Activated naive CD4-positive, alpha-beta T cell treated with anti-CD3 and anti-CD28 coated beads for 36 hours (primary cell): ENCODE measurements around the gene MPP1. TPM values are rescaled to one million over a fixed set of nuclear protein-coding genes. Genes with fewer than 3 reads are reported as not detected.
"Not testable (repeated sequence)": the region's sequence is repeated elsewhere in the genome, so short reads cannot be mapped to it uniquely, and the experiment has no call there.

Experiments used
- CTCF ChIA-PET: fragments of 350-600 bp; sonication (Branson Sonifier 250); formaldehyde crosslinking; loops from one replicate; lab custom pipeline; 2021; ENCODE audit warnings: antibody characterized with exemption; lab: Charles Lee
- DNase-seq: peaks from one replicate; pipeline ENCODE4 v3.0.0-alpha.2; 2020
- H3K27ac Mint-ChIP-seq: one replicate; pipeline ENCODE4 v1.8.0; 2021; ENCODE audit warnings: mild to moderate bottlenecking, mixed read lengths
- H3K27me3 Mint-ChIP-seq: one replicate; pipeline ENCODE4 v1.8.0; 2021; ENCODE audit warnings: low read depth, mixed read lengths
- H3K36me3 Mint-ChIP-seq: one replicate; pipeline ENCODE4 v1.8.0; 2021; ENCODE audit warnings: low read depth, mixed read lengths
- H3K4me1 Mint-ChIP-seq: one replicate; pipeline ENCODE4 v1.8.0; 2021; ENCODE audit warnings: low read depth, mixed read lengths
- H3K4me3 Mint-ChIP-seq: one replicate; pipeline ENCODE4 v1.8.0; 2021; ENCODE audit warnings: mild to moderate bottlenecking, moderate library complexity, mixed read lengths
- H3K9me3 Mint-ChIP-seq: one replicate; pipeline ENCODE4 v1.8.0; 2021; ENCODE audit warnings: mixed read lengths
- intact Hi-C: fragments of 100-400 bp; cut with micrococcal nuclease; formaldehyde crosslinking; loops from one replicate; pipeline ENCODE4 v1.15.1; 2023
- total RNA-seq, 2 experiments: library from RNA; stranded (reverse); gene quantifications; one replicate each; pipeline ENCODE4 v1.2.3, GENCODE V29; 2021

Gene MPP1
- total RNA-seq, 2 experiments from 2014 or later: 23.9 to 24.3 TPM

DNA sequence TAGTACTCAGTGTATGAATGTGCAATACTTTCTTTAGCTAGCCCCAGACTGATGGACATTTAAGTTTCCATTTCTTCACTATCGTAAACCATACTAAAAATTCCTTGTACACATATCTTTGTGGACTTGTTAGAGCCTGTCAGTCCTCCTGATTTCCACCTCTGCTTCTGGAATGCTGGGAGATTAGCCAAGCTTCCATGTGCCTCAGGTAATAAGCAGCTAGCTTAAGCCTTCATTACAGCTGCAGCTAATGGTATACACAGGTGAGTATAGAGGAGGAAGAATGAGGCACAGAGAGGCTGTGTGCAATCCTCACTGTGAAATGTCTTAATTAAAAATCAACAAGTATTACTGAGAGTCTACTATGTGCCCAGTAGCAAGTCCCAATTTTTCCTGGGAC lies 19.4 kb upstream of the MPP1 start:
- no peaks in the 10 kb centered on the region for H3K27me3 Mint-ChIP-seq
- CTCF ChIA-PET: no interaction called here
- intact Hi-C loops: no loop called here
- no peaks in the 10 kb centered on the region for H3K9me3 Mint-ChIP-seq
- H3K27ac Mint-ChIP-seq: no peak overlapping the region
- no peak for DNase-seq
- H3K4me1 Mint-ChIP-seq: peaks cover 14% of the 10 kb centered on the region
- no peaks in the 10 kb centered on the region for H3K36me3 Mint-ChIP-seq
- H3K4me3 Mint-ChIP-seq: no peak overlapping the region

DNA sequence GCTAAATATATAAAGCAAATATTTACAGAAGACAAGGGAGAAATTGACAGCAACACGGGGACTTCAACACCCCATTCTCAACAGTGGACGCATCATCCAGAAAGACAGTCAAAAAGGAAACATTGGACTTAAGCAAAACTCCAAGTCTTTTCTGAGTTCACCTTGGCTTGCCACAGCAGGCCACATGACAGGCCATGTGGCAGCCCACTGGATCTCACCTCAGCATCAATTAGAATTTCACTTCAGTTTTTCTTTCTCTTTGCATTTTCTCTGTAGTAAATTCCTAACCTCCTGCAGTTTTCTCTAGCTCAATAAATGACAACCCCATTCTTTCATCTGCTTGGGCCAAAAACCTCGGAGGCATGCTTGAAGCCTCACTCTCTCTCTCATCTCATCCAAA lies 16.7 kb upstream of the MPP1 start:
- CTCF ChIA-PET: interaction anchor here (0.8 kb wide), 1 partner anchor 47 kb away, joined by 3 read pairs; no protein-coding TSS in a partner anchor
- DNase-seq: no peak
- no peak overlapping the region for H3K27ac Mint-ChIP-seq
- no peaks in the 10 kb centered on the region for H3K27me3 Mint-ChIP-seq
- H3K4me1 Mint-ChIP-seq: no peaks in the 10 kb centered on the region
- H3K9me3 Mint-ChIP-seq: no peaks in the 10 kb centered on the region
- intact Hi-C loops: no loop called here
- no peak overlapping the region for H3K4me3 Mint-ChIP-seq
- no peaks in the 10 kb centered on the region for H3K36me3 Mint-ChIP-seq

DNA sequence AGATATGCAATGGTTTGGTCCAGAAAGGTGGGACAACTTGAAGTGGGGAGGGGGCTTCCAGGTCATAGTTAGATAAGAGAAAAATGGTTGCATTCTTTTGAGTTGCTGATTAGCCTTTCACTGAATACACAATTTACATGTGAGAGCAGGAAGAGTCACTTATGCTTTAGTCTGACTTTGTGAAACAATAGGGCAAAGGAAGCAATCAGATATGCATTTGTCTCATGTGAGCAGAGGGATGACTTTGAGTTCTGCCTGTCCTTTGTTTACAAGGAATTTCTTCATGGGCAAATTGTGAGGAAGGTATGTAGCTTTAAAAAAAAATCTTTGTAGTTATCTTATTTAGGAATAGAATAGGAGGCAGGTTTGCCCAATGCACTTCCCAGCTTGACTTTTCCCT lies 16.2 kb upstream of the MPP1 start:
- Mint-ChIP-seq H3K4me1 (no peaks in the 10 kb centered on the region), H3K9me3 (no peaks in the 10 kb centered on the region), H3K27ac (no peak overlapping the region), H3K27me3 (no peaks in the 10 kb centered on the region), H3K36me3 (no peaks in the 10 kb centered on the region), H3K4me3 (no peak overlapping the region)
- DNase-seq: no peak
- CTCF ChIA-PET: interaction anchor here (0.8 kb wide), 1 partner anchor 47 kb away, joined by 3 read pairs; no protein-coding TSS in a partner anchor
- intact Hi-C loops: no loop called here

DNA sequence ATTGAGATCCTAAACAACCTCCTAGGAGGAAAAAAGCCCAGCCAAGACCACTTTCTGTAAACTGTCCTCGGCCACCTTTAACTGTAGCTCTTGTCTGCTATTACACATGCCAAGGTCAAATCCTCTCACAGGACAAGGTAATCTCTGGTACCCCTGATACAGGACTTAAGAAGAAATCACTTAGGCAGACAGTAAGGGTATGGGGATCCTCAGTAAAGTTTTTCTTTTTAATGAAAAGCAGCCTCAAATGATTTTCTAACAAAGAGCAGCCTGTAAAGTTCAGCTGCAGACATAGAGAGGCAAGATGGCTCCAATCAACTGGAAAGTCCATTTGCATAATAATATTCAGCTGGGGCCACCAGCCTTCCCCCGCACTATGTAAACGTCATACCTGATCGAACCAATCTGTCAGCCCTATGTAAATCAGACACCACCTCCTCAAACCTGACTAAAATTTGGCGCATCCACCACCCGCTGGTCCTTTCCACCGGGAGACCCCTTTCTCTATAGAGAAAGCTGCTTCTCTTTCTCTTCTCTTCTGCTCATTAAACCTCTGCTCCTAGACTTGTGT lies 14.6 kb upstream of the MPP1 start:
- intact Hi-C loops: no loop called here
- no peak for DNase-seq
- H3K27me3 Mint-ChIP-seq: no peaks in the 10 kb centered on the region
- no peaks in the 10 kb centered on the region for H3K9me3 Mint-ChIP-seq
- H3K4me3 Mint-ChIP-seq: no peak overlapping the region
- H3K27ac Mint-ChIP-seq: no peak overlapping the region
- no peaks in the 10 kb centered on the region for H3K4me1 Mint-ChIP-seq
- CTCF ChIA-PET: no interaction called here
- no peaks in the 10 kb centered on the region for H3K36me3 Mint-ChIP-seq

DNA sequence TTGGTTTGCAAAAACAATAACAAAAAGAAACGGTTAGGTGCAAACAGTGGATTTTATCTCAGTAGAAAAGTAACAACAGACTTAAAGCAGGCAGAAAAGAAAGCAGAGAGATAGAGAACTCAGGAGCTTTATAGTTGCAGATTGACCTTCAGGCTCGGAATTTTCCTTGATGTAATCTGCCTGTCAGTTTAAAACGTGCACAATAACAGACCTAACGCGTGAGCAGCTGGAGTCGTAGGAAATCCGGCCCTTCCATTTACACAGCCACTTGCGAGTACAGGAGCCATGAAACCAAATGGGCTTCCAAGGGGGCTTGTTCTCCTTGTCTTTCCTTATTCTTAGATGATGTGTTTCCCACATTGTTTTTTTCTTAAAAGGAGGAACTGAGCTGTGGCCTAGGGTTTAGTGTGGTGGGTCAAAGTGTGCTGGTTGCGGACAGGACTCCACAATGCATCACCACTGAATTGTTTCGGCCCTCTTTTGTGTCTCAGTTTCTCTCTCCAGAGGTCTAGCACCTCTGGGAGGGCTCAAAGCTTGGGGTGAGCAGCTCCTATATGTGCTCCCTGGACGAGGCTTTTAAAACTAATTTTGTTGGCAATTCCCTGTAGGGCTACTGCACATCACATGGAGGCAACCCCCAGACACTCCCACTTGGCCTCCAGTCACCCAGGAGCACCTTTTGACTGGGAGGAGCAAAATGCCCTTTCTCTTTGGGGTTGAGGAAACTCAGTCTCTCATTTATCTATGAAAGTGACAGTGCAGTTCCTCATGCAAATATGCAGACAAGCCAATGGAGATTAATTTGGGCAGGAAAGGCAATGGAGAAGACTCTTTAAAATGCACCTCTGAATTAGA lies 13.9 kb upstream of the MPP1 start:
- no peak overlapping the region for H3K27ac Mint-ChIP-seq
- H3K27me3 Mint-ChIP-seq: no peaks in the 10 kb centered on the region
- intact Hi-C loops: no loop called here
- no peaks in the 10 kb centered on the region for H3K4me1 Mint-ChIP-seq
- CTCF ChIA-PET: no interaction called here
- no peak for DNase-seq
- no peak overlapping the region for H3K4me3 Mint-ChIP-seq
- H3K9me3 Mint-ChIP-seq: no peaks in the 10 kb centered on the region
- no peaks in the 10 kb centered on the region for H3K36me3 Mint-ChIP-seq

DNA sequence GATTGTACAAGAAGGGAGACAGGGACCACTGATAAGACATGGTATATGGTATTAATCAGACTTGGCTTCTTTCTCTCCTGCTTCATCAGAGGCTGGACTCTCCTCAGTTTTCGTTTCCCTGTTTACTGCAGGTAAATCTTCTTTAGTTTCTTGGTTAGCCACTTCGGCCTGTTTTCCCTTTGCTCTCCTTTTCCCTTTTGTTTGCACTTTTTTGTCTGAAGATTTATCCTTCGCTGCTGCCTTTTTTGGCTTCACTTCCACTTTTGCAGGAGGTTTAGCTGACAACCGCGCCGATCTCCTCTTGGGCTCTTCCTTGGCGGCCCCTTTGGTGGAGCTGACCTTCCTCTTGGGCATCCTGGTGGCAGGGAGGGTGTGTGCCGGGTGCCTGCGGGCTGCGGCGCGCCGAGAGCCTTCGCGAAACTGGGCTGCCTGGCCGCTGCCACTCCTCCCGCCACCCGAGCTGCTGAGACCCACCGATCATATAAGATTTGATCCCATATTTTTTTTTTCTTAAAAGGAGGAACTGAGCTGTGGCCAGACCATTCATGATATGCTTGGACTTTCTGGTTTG lies 11.8 kb upstream of the MPP1 start:
- CTCF ChIA-PET: interaction anchor here (0.7 kb wide), 1 partner anchor 47 kb away, joined by 3 read pairs; no protein-coding TSS in a partner anchor
- H3K9me3 Mint-ChIP-seq, intact Hi-C loops: not testable (repeated sequence)

DNA sequence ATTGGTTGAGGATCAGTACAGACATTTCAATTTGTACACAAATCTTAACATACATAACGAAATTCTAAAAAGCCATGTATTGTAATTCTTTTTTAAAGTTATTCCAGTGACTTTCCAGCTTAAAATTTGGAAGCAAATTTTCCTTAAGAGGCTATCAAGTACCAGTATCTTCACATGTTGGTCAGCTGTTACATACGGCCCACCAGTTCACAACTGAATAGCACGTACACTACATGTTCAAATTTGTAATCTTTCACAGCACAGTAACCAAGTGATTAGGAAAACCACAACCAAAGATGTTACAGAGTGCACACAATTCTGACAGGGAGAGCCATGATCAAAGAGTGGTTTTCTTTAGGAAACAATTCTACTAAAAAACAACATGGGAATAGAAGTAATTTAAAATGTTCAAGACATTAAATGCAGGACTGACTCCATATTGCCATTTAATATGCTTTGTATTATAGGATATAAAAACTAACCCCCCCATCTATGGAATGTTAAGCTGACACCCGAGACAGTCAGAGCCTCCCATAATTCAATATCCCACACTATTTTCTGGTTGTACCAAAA lies 11.1 kb upstream of the MPP1 start:
- CTCF ChIA-PET, H3K4me3 Mint-ChIP-seq, H3K4me1 Mint-ChIP-seq, H3K27ac Mint-ChIP-seq, intact Hi-C loops, H3K36me3 Mint-ChIP-seq, H3K9me3 Mint-ChIP-seq, DNase-seq, H3K27me3 Mint-ChIP-seq: not testable (repeated sequence)

More for the DNA sequence above, 11.8 kb upstream of the MPP1 start:
- H3K36me3 Mint-ChIP-seq, DNase-seq, H3K4me1 Mint-ChIP-seq, H3K4me3 Mint-ChIP-seq, H3K27ac Mint-ChIP-seq, H3K27me3 Mint-ChIP-seq: not testable (repeated sequence)

DNA sequence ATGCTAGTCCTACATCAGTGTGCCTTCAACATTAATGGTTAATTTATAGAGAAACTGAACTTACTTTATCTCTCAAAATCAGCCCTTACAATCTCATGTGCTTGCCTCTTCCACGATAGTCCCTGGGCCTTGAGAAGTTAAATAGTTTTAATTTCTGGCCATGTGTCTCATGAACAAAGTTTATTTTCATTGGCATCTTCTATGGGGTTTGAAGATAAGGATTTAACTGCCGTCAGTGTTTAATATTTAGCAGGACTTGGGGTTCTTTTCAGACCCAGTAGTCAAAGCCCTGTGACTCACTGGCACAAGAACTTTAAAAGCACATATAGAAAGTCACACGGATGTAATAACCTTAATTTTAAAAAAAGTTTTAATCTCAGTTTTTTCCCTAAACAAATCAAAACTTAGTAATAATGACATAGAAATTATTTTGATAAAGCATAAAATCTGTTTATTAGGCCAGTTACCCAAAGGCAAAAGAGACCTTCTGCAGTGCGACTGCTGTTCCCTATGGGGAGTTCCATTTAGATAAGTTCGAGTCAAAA lies 10.1 kb upstream of the MPP1 start:
- no peak for DNase-seq
- Mint-ChIP-seq H3K36me3 (no peaks in the 10 kb centered on the region), H3K4me3 (no peak overlapping the region), H3K4me1 (no peaks in the 10 kb centered on the region), H3K9me3 (no peaks in the 10 kb centered on the region), H3K27ac (no peak overlapping the region), H3K27me3 (peaks cover 2% of the 10 kb centered on the region)
- CTCF ChIA-PET: no interaction called here
- intact Hi-C loops: no loop called here

DNA sequence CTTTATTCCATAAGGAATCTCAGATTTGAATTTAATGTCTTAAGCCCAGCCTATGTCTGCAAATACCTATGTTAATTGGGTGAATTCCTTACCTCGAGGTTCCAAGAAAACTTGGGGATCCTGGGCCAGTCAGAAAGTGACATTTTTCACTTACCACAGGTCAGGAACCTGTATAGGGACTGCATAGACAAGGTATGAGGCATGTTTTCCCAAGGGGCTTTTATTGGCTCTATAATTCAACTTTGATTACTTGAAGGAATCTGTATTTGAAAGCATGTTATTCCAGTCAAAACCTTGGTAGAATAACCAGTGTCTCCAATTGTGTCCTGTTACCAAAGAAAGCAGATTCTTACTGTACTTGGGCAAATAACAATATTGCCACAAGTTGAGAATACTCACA lies 8.5 kb upstream of the MPP1 start:
- H3K27ac Mint-ChIP-seq: no peak overlapping the region
- CTCF ChIA-PET: no interaction called here
- H3K36me3 Mint-ChIP-seq: no peaks in the 10 kb centered on the region
- peaks cover 2% of the 10 kb centered on the region for H3K4me1 Mint-ChIP-seq
- no peak for DNase-seq
- H3K4me3 Mint-ChIP-seq: no peak overlapping the region
- intact Hi-C loops: no loop called here
- peaks cover 2% of the 10 kb centered on the region for H3K27me3 Mint-ChIP-seq
- no peaks in the 10 kb centered on the region for H3K9me3 Mint-ChIP-seq

DNA sequence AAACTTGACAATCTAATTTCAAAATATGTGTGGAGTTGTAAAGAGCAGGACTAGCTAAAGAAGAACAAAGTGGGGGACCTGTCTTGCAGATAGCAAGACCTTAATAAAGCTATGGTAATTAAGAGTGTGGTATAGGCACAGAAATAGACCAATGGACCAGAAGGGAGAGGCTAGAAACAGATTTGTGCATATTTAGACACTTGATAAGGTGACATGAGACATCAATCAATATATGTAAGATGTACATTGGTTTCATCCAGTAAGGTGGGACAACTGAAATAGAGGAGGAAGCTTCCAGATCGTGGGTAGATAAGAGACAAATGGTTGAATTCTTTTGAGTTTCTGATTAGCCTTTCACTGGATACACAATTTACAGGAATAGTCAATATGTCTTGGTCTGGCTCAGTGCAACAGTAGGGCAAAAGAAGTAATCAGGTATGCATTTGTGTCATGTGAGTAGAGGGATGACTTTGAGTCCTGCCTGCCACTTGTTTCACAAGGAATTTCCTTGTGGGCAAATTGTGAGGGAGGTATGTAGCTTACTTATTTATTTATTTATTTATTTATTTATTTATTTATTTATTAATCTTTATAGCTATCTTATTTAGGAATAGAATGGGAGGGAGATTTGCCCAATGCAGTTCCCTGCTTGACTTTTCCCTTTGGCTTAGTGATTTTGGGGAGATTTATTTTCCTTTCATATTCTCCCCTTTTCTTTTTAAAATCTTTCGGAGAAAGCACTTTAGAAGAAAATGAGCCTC lies 7.2 kb upstream of the MPP1 start:
- Mint-ChIP-seq H3K27ac (no peak overlapping the region), H3K4me3 (no peak overlapping the region), H3K27me3 (peaks cover 2% of the 10 kb centered on the region), H3K36me3 (no peaks in the 10 kb centered on the region), H3K9me3 (no peaks in the 10 kb centered on the region), H3K4me1 (peaks cover 2% of the 10 kb centered on the region)
- CTCF ChIA-PET: interaction anchor here (0.9 kb wide), 1 partner anchor 14 kb away, joined by 4 read pairs; no protein-coding TSS in a partner anchor
- DNase-seq: no peak
- intact Hi-C loops: no loop called here

DNA sequence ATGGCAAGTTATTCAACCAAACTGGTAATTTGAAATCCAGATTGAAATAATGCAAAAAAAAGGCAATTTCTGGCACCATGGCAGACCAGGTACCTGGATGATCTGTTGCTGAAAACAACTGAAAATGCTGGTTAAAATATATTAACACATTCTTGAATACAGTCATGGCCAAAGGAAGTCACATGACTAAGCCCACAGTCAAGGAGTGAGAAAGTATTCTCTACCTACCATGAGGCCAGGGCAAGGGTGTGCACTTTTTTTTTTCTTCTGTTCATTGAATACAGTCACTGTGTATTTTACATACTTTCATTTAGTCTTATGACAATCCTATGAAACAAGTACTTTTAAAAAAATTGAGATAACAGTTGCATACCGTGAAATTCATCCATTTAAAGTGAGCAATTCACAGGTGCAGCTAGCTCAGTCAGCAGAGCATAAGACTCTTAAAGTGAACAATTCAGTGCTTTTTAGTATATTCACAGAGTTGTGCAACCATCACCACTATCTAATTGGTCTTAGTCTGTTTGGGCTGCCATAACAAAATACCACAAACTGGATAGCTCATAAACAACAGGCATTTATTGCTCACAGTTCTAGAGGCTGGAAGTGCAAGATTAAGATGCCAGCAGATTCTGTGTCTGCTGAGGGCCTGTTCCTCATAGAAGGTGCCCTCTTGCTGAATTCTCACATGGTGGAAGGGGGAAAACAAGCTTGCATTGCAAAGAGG lies 4.8 kb upstream of the MPP1 start:
- no peaks in the 10 kb centered on the region for H3K36me3 Mint-ChIP-seq
- H3K27me3 Mint-ChIP-seq: peaks cover 2% of the 10 kb centered on the region
- peaks cover 2% of the 10 kb centered on the region for H3K4me1 Mint-ChIP-seq
- intact Hi-C loops: loop anchor here (10.0 kb wide), 1 partner anchor 455 kb away; the partner anchor contains the start of gene RAB39B
- no peak overlapping the region for H3K27ac Mint-ChIP-seq
- H3K4me3 Mint-ChIP-seq: no peak overlapping the region
- no peaks in the 10 kb centered on the region for H3K9me3 Mint-ChIP-seq
- DNase-seq: peak; percentile 5
- CTCF ChIA-PET: no interaction called here
